ENCODE results near the gene CCDC97.
"Not testable (repeated sequence)": the region's sequence is repeated elsewhere in the genome, so short reads cannot be mapped to it uniquely, and the experiment has no call there.

Gene CCDC97

GRCh38 chr19:41367848-41368301 lies 57.9 kb downstream of the CCDC97 start:
- no peak for DNase-seq

- DNase-seq, result no peak
Observed at GRCh38 chr19:41369769-41370168, 59.8 kb downstream of the CCDC97 start.

GRCh38 chr19:41371119-41371518 lies 61.1 kb downstream of the CCDC97 start:
- DNase-seq, result not testable (repeated sequence)

GRCh38 chr19:41371541-41371940 lies 61.6 kb downstream of the CCDC97 start:
- DNase-seq, result no peak

GRCh38 chr19:41372501-41372900 lies 62.5 kb downstream of the CCDC97 start:
- no peak for DNase-seq

GRCh38 chr19:41373993-41374392 lies 64.0 kb downstream of the CCDC97 start:
- DNase-seq, result no peak

Measured in activated CD4-positive, alpha-beta T cell treated with anti-CD3 and anti-CD28 coated beads, Interleukin-2, amount 50 U/mL, for 4 hours (primary cell).